WTC11 (cell line): ENCODE data around the gene COL20A1. TPM values are rescaled to one million over a fixed set of nuclear protein-coding genes. Genes with fewer than 3 reads are reported as not detected.

Experiments used
- ARID4B ChIP-seq: sonication (generic); formaldehyde crosslinking; IDR thresholded peaks from 2 replicates; pipeline ENCODE4 v1.8.0; 2023; ENCODE audit warnings: missing genetic modification reagents, mild to moderate bottlenecking, borderline replicate concordance
- ATF6 ChIP-seq: sonication (generic); formaldehyde crosslinking; IDR thresholded peaks from 2 replicates; pipeline ENCODE4 v1.8.1; 2023; ENCODE audit warnings: mild to moderate bottlenecking, missing genetic modification reagents
- CREM ChIP-seq: sonication (generic); formaldehyde crosslinking; IDR thresholded peaks from 2 replicates; pipeline ENCODE4 v1.8.1; 2022; ENCODE audit warnings: mild to moderate bottlenecking, missing genetic modification reagents, moderate library complexity
- GRHL2 ChIP-seq: fragments of 250-450 bp; sonication (Bioruptor Pico); IDR thresholded peaks from 2 replicates; pipeline ENCODE4 v1.8.0; 2022; ENCODE audit warnings: mild to moderate bottlenecking, moderate library complexity; ENCODE audit not compliant: insufficient replicate concordance, severe bottlenecking
- JAZF1 ChIP-seq: fragments of 250-450 bp; sonication (Bioruptor Pico); IDR thresholded peaks from 2 replicates; pipeline ENCODE4 v1.9.0; 2021; ENCODE audit warnings: moderate library complexity, mild to moderate bottlenecking, inconsistent platforms
- KAT7 ChIP-seq: sonication (generic); formaldehyde crosslinking; IDR thresholded peaks from 2 replicates; pipeline ENCODE4 v1.8.1; 2023; ENCODE audit warnings: missing genetic modification reagents, mild to moderate bottlenecking, borderline replicate concordance
- NFE2L1 ChIP-seq: sonication (generic); formaldehyde crosslinking; IDR thresholded peaks from 2 replicates; pipeline ENCODE4 v1.8.1; 2023; ENCODE audit warnings: missing genetic modification reagents
- PRDM15 ChIP-seq: sonication (generic); formaldehyde crosslinking; IDR thresholded peaks from 2 replicates; pipeline ENCODE4 v1.8.0; 2022; ENCODE audit warnings: missing genetic modification reagents
- RELA ChIP-seq: sonication (generic); formaldehyde crosslinking; IDR thresholded peaks from 2 replicates; pipeline ENCODE4 v1.8.1; 2022; ENCODE audit warnings: missing genetic modification reagents, mild to moderate bottlenecking, borderline replicate concordance
- USF1 ChIP-seq: sonication (generic); formaldehyde crosslinking; IDR thresholded peaks from 2 replicates; pipeline ENCODE4 v1.8.0; 2022; ENCODE audit warnings: mild to moderate bottlenecking, missing genetic modification reagents
- ZNF219 ChIP-seq: sonication (generic); formaldehyde crosslinking; IDR thresholded peaks from 2 replicates; pipeline ENCODE4 v1.8.0; 2023; ENCODE audit warnings: missing genetic modification reagents, mild to moderate bottlenecking, borderline replicate concordance
- ZNF512 ChIP-seq: sonication (generic); formaldehyde crosslinking; IDR thresholded peaks from 2 replicates; pipeline ENCODE4 v1.8.1; 2022; ENCODE audit warnings: missing genetic modification reagents, borderline replicate concordance
- ZNF671 ChIP-seq: fragments of 250-450 bp; sonication (Bioruptor Pico); IDR thresholded peaks from 2 replicates; pipeline ENCODE4 v1.8.0; 2021; ENCODE audit warnings: mild to moderate bottlenecking
- total RNA-seq: library from RNA; stranded (reverse); gene quantifications from 3 replicates; pipeline ENCODE4 v1.2.3, GENCODE V29; 2021

Gene COL20A1
- total RNA-seq, 1 experiment from 2014 or later = 1.3 TPM

- TF ChIP-seq ATF6 (CRISPR knock-in tag) (no peak), NFE2L1 (no peak), KAT7 (CRISPR knock-in tag) (no peak), ZNF671 (CRISPR knock-in tag) (no peak), GRHL2 (no peak), USF1 (no peak), RELA (CRISPR knock-in tag) (no peak), PRDM15 (CRISPR knock-in tag) (no peak), ARID4B (CRISPR knock-in tag) (no peak), JAZF1 (CRISPR knock-in tag) (no peak), ZNF219 (no peak), ZNF512 (no peak), CREM (CRISPR knock-in tag) (no peak)
These were observed 26.4 kb downstream of the COL20A1 start (continued) for GRCh38 chr20:63319164-63320040.
